ENCODE measurements around the gene GBP2. TPM values are rescaled to one million over a fixed set of nuclear protein-coding genes. Genes with fewer than 3 reads are reported as not detected.

The GBP2 gene
- total RNA-seq, 2 donors from 2014 or later, result not detected

GRCh38 chr1:89147678-89148658 is 22.1 kb upstream of the GBP2 start:
- Mint-ChIP-seq H3K9me3 (no peaks in the 10 kb centered on the region), H3K36me3 (ENCODE audit: low read depth) (no peaks in the 10 kb centered on the region), H3K4me1 (no peaks in the 10 kb centered on the region), H3K4me3 (no peak overlapping the region), H3K27me3 (ENCODE audit: insufficient read depth) (no peaks in the 10 kb centered on the region), H3K27ac (no peak overlapping the region)
- TF ChIP-seq CTCF (conservative IDR thresholded peaks at IDR 0.05), result no peak
- no peaks in the 10 kb centered on the region for H3K4me1 ChIP-seq (ENCODE audit: control insufficient read depth, insufficient read depth, low read length)
- no peak overlapping the region for H3K4me3 ChIP-seq (ENCODE audit: low read length)
- no peaks in the 10 kb centered on the region for H3K9me3 ChIP-seq (ENCODE audit: control insufficient read depth, low read length)
- DNase-seq, result no peak
- no peak overlapping the region for H3K27ac ChIP-seq (ENCODE audit: low read depth, low read length)
- 95% methylated on average over 2 to 3 of the region's 3 CpGs for WGBS, 2 experiments (ENCODE audit: insufficient coverage in 1 of 2, insufficient read length in 1 of 2)
- no peaks in the 10 kb centered on the region for H3K36me3 ChIP-seq (ENCODE audit: control insufficient read depth, insufficient read depth, low read length)
- H3K9ac ChIP-seq (ENCODE audit: extremely low read depth, low read length, poor library complexity, severe bottlenecking), result no peak overlapping the region
- no peaks in the 10 kb centered on the region for H3K27me3 ChIP-seq (ENCODE audit: control insufficient read depth, insufficient read depth, low read length, poor library complexity, severe bottlenecking)

DNA sequence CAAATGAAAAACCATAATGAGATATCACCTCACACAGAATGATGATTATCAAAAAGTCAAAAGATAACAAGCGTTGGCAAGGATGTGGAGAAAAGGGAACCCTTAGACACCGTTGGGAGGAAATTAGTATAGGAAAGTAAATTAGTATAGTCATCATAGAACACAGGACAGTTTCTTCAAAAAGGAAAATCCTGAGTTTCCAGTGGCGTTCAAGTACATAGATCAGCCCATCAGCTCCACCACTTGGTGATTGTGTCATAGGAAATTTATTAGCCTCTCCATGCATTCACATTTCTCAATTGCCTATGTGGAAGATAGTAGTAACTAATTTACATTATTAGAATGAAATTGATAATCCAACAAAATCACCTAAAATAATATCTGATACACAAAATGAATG is 20.8 kb upstream of the GBP2 start:
- Mint-ChIP-seq H3K27me3 (ENCODE audit: insufficient read depth) (no peaks in the 10 kb centered on the region), H3K9me3 (no peaks in the 10 kb centered on the region), H3K27ac (no peak overlapping the region), H3K4me3 (no peak overlapping the region), H3K4me1 (no peaks in the 10 kb centered on the region), H3K36me3 (ENCODE audit: low read depth) (no peaks in the 10 kb centered on the region)
- Histone ChIP-seq H3K27me3 (ENCODE audit: control insufficient read depth, insufficient read depth, low read length, poor library complexity, severe bottlenecking) (no peaks in the 10 kb centered on the region), H3K27ac (ENCODE audit: low read depth, low read length) (no peak overlapping the region), H3K9ac (ENCODE audit: extremely low read depth, low read length, poor library complexity, severe bottlenecking) (no peak overlapping the region), H3K36me3 (ENCODE audit: control insufficient read depth, insufficient read depth, low read length) (no peaks in the 10 kb centered on the region), H3K9me3 (ENCODE audit: control insufficient read depth, low read length) (no peaks in the 10 kb centered on the region), H3K4me3 (ENCODE audit: low read length) (no peak overlapping the region), H3K4me1 (ENCODE audit: control insufficient read depth, insufficient read depth, low read length) (no peaks in the 10 kb centered on the region)
- TF ChIP-seq CTCF (conservative IDR thresholded peaks at IDR 0.05), result no peak
- 88 to 100% methylated on average over 2 to 3 of the region's 3 CpGs for WGBS, 2 experiments (ENCODE audit: insufficient coverage in 1 of 2, insufficient read length in 1 of 2)
- DNase-seq, result no peak

DNA sequence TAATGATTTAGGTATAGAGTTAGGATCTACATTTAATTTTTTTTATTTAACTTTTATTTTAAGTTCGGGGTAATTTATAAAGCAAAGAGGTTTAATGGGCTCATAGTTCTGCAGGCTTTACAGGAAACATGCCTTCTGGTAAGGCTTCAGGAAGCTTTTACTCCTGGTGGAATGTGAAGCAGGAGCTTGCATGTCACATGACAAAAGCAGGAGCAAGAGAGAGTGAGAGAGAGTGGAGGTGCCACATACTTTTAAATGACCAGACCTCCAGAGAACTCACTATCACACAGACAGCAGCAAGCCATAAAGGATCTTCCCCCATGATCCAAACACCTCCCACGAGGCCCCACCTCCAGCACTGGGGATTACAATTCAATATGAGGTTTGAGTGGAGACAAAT is 17.6 kb upstream of the GBP2 start:
- DNase-seq, result no peak
- Histone ChIP-seq H3K9me3 (ENCODE audit: control insufficient read depth, low read length) (no peaks in the 10 kb centered on the region), H3K4me3 (ENCODE audit: low read length) (no peak overlapping the region), H3K9ac (ENCODE audit: extremely low read depth, low read length, poor library complexity, severe bottlenecking) (no peak overlapping the region), H3K36me3 (ENCODE audit: control insufficient read depth, insufficient read depth, low read length) (no peaks in the 10 kb centered on the region), H3K4me1 (ENCODE audit: control insufficient read depth, insufficient read depth, low read length) (no peaks in the 10 kb centered on the region), H3K27me3 (ENCODE audit: control insufficient read depth, insufficient read depth, low read length, poor library complexity, severe bottlenecking) (no peaks in the 10 kb centered on the region), H3K27ac (ENCODE audit: low read depth, low read length) (no peak overlapping the region)
- H3K27me3 Mint-ChIP-seq (ENCODE audit: insufficient read depth), result no peaks in the 10 kb centered on the region
- no peaks in the 10 kb centered on the region for H3K9me3 Mint-ChIP-seq
- no peak overlapping the region for H3K27ac Mint-ChIP-seq
- no peak for TF ChIP-seq CTCF (conservative IDR thresholded peaks at IDR 0.05)
- H3K36me3 Mint-ChIP-seq (ENCODE audit: low read depth), result no peaks in the 10 kb centered on the region
- WGBS, 2 experiments (ENCODE audit: insufficient coverage in 1 of 2, insufficient read length in 1 of 2), result 79% methylated on average over 2 of the region's 2 CpGs; no CpG with 5 or more reads in 1 of the 2 experiments
- H3K4me3 Mint-ChIP-seq, result no peak overlapping the region
- H3K4me1 Mint-ChIP-seq, result no peaks in the 10 kb centered on the region

Data from endodermal cell (in vitro differentiated cells).